ENCODE data around the gene SULT1A2.
A peak's percentile ranks its signal among the peaks of the same experiment; 100 is the strongest.
"Not testable (repeated sequence)": the region's sequence is repeated elsewhere in the genome, so short reads cannot be mapped to it uniquely, and the experiment has no call there.

Gene SULT1A2

GRCh38 chr16:28558456-28558855, 38.4 kb downstream of the SULT1A2 start:
- DNase-seq (ENCODE audit: low spot score) = no peak

- no peak for DNase-seq (ENCODE audit: low spot score)
Measured at GRCh38 chr16:28556914-28557320, 39.9 kb downstream of the SULT1A2 start.

GRCh38 chr16:28555561-28555960, 41.3 kb downstream of the SULT1A2 start:
- DNase-seq (ENCODE audit: low spot score) = no peak

DNA sequence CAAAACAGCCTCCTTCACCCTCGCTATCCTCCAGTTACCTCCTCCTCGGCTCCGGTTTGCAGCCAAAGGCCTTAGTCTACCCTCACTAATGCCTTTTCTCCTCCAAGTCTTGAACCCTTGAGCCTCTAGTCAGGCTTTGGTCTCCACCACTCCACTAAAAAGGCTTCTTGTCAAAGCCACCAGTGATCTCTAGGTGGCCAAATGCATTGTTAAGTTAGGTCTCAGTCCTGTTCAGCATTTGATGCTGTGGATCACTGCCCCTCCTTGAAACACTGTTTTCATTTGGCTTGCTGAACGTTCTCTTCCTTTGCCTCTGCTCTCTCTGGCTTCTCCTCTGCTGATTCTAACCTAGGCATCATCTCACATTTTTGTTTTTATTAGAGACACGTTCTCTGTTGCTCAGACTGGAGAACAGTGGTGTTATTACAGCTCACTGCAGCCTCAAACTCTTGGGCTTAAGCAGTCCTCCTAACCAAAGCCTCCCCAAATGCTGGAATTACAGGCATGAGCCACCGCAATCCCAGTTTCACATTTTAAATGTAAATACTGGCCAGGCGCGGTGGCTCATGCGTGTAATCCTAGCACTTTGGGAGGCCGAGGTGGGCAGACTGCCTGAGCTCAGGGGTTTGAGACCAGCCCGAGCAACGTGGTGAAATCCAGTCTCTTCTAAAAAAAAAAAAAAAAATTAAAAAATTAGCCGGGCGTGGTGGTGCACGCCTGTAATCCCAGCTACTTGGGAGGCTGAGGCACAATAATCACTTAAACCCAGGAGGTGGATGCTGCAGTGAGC, 42.0 kb downstream of the SULT1A2 start:
- DNase-seq (ENCODE audit: low spot score) = no peak

- DNase-seq (ENCODE audit: low spot score) = peak; percentile 94
Measured at GRCh38 chr16:28553776-28554633, 42.8 kb downstream of the SULT1A2 start, which contains the start of gene SGF29. TSS of gene SGF29 (plus strand) at chr16:28553920. CDS start at chr16:28581070, 27,150 bp downstream.

DNA sequence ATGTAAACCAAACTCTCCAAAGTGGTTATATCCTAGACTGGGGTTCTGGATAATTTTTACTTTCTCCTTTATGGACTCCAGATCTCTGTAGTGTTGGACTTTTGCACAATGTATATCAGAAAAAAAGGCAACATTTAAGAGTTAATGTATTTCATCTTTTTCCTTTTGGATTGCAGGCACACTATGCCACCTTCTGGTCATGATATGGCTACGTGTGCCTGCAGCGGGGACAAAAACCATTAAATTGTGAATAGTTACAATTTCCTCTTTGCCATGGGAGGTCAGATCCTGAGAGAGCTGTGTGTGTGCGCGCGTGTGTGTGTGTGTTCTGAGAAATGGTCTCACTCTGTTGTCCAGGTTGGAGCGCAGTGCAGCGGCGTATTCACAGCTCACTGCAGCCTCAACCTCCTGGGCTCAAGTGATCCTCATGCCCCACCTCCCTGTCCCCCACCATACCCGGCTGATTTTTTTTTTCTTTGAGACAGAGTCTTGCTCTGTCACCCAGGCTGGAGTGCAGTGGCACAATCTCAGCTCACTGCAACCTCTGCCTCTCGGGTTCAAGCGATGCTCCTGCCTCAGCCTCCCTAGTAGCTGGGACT, 47.5 kb downstream of the SULT1A2 start:
- no peak for DNase-seq (ENCODE audit: low spot score)

- no peak for DNase-seq (ENCODE audit: low spot score)
Measured at GRCh38 chr16:28548306-28548802, 48.5 kb downstream of the SULT1A2 start.

- no peak for DNase-seq (ENCODE audit: low spot score)
Measured at GRCh38 chr16:28546626-28547025, 50.2 kb downstream of the SULT1A2 start.

GRCh38 chr16:28545964-28546363, 50.9 kb downstream of the SULT1A2 start:
- DNase-seq (ENCODE audit: low spot score) = not testable (repeated sequence)

DNA sequence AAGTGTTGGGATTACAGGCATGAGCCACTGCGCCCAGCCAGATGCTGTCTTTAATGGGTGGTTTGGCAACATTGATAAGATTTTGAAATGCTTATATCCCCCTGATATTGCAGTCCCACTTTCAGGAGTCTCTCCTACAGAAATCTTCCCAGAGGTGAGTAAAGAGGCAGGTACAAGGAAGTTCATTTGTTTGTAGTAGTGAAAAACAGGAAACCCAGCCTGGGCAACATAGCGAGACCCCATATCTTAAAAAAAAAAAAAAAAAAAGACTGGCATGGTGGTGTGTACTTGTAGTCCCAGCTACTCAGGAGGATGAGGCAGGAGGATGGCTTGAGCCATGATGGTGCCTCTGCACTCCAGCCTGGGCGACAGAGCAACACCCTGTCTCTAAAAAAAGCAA, 51.9 kb downstream of the SULT1A2 start:
- no peak for DNase-seq (ENCODE audit: low spot score)

DNA sequence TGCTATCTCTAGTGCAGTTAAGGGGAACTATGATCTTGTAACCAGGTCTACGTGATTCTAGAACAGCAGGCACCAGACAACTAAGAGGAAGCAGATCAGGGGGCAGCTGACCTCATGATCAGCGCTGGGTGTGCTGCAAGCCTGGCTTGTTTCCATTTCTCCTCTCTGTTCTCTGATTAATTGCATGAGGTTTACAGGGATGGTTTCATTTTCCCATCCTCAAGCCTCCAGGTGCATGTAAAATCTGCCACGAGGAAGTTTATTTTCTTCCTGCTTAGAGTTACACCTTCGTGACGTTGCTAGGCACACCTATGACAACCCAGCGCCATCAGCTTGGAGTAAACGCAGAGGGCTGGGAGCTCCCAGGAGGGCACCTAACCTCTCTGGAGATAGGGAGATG, 53.8 kb downstream of the SULT1A2 start:
- DNase-seq (ENCODE audit: low spot score) = no peak

- DNase-seq (ENCODE audit: low spot score) = no peak
Measured at GRCh38 chr16:28542646-28543045, 54.2 kb downstream of the SULT1A2 start.

All from left forelimb (tissue), 1 donor.